Peyer's patch (tissue), 4 donors: ENCODE measurements around the gene LUZP2. TPM values are rescaled to one million over a fixed set of nuclear protein-coding genes. Genes with fewer than 3 reads are reported as not detected.
"Not testable (repeated sequence)": the region's sequence is repeated elsewhere in the genome, so short reads cannot be mapped to it uniquely, and the experiment has no call there.

Experiments
- DNase-seq, 3 donors: peaks; one replicate each; pipeline ENCODE4 v3.0.0-alpha.2; 2017 to 2019
- H3K27ac ChIP-seq, 4 donors: fragments of 200-600 bp; sonication (generic); one replicate each; pipeline ENCODE4 v1.5.1; 2016 to 2019
- H3K27me3 ChIP-seq, 2 donors: fragments of 200-600 bp; sonication (generic); one replicate each; pipeline ENCODE4 v1.5.1; 2019
- H3K36me3 ChIP-seq, 3 donors: fragments of 200-600 bp; sonication (generic); one replicate each; pipeline ENCODE4 v1.5.1; 2016 to 2019
- H3K4me1 ChIP-seq, 4 donors: fragments of 200-600 bp; sonication (generic); one replicate each; pipeline ENCODE4 v1.5.1; 2016 to 2019
- H3K4me3 ChIP-seq, 4 donors: fragments of 200-600 bp; sonication (generic); 1 replicate in 3 of 4; 2 replicates in 1 of 4; pipeline ENCODE4 v1.5.1; 2016 to 2019; ENCODE audit warnings: mild to moderate bottlenecking in 1 of 4
- H3K9me3 ChIP-seq, 4 donors: fragments of 200-600 bp; sonication (generic); one replicate each; pipeline ENCODE4 v1.5.1; 2016 to 2019; ENCODE audit warnings: mild to moderate bottlenecking in 1 of 4
- CTCF ChIP-seq, 6 experiments: fragments of 450-650 bp in 4 of 6; fragments of 200-600 bp in 2 of 6; sonication (generic) in 1 of 6; IDR thresholded peaks; one replicate each; pipeline ENCODE4 v1.5.1; 2017 to 2019; ENCODE audit warnings: antibody characterized with exemption in 6 of 6, mild to moderate bottlenecking in 3 of 6, moderate library complexity in 1 of 6
- POLR2A ChIP-seq, 2 donors: fragments of 450-650 bp; IDR thresholded peaks; one replicate each; pipeline ENCODE4 v1.5.1; 2017; ENCODE audit warnings: antibody characterized with exemption in 2 of 2, mild to moderate bottlenecking in 2 of 2, moderate library complexity in 2 of 2
- total RNA-seq, 4 donors: library from RNA; depleted of rRNA; stranded (reverse); fragments of >200 nt; gene quantifications; one replicate each; pipeline ENCODE4 v1.1.0, GENCODE V29; 2016

LUZP2 gene
- total RNA-seq, 4 donors from 2014 or later = 0.47 TPM; not detected in 3

DNA sequence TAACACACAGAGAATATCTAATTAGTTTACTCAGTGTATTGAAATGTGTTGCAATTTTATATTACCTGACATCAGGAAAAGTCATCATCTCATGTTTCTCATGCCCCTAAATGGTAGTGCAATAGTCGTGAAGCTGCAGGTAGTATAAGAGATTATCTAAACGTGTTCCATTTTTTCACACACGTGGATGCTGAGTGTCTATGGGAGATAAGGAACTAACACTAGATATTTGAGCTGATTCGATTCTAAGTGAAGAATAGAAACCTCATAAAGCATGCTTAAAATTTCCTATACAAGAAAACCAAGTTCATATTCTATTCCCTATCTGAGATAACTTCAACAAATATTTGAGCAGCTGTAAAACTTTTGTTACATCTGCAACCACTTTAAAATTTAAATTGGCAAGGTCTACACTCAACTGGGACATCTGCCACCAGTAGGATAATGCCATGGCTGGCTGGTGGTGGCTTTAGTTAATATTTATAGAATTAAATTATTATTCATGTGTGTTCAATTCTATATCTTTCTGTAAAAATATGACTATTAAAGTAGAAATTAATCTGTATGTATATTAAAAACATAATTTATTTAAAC is 388.8 kb downstream of the LUZP2 start:
- Histone ChIP-seq H3K36me3 (no peaks in the 10 kb centered on the region), H3K9me3 (no peaks in the 10 kb centered on the region), H3K4me1 (no peaks in the 10 kb centered on the region), H3K4me3 (no peak overlapping the region), H3K27me3 (no peaks in the 10 kb centered on the region), H3K27ac (no peak overlapping the region)
- no peak for DNase-seq
- TF ChIP-seq CTCF (IDR thresholded peaks at IDR 0.05) (no peak), POLR2A (IDR thresholded peaks at IDR 0.05) (no peak)

DNA sequence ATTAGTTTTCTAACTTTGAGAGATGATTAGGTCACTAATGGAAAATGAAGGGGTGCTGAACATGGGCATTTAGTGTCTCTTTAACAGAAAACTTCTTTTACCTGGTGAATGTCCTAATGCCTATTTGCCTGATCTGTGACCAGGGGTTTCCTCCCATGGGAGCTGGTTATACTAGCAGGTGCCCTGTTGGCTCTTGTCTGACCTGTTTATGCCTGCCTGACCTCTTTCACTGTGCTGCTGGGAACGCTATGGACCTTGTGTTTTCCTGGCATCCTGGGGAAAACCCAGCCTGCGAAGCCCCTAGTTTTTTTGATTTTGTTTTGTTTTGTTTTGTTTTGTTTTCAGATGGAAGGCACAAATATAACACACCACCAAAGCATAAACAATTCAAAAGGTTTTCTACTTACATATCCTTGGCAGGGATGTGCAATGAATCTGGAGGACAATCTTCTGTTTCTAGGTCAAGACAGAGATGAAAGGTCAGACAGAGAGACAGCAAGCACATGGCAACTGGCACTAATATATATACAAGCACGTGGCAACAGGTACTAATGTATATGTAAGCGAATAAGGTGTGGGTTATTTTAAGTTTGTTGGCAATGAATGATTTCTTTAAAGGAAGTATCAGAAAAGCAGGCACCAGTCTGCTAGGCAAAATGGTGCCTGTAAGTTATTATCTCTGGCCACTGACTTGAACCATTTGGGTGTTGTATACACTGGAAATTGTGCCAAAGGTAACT is 390.2 kb downstream of the LUZP2 start:
- no peaks in the 10 kb centered on the region for H3K4me1 ChIP-seq
- H3K9me3 ChIP-seq = no peaks in the 10 kb centered on the region
- H3K36me3 ChIP-seq = no peaks in the 10 kb centered on the region
- TF ChIP-seq CTCF (IDR thresholded peaks at IDR 0.05) = no peak
- no peak for TF ChIP-seq POLR2A (IDR thresholded peaks at IDR 0.05)
- H3K4me3 ChIP-seq = no peak overlapping the region
- H3K27me3 ChIP-seq = no peaks in the 10 kb centered on the region
- DNase-seq = no peak
- no peak overlapping the region for H3K27ac ChIP-seq

GRCh38 chr11:24890426-24890825 is 393.6 kb downstream of the LUZP2 start:
- TF ChIP-seq CTCF (IDR thresholded peaks at IDR 0.05) (no peak), POLR2A (IDR thresholded peaks at IDR 0.05) (no peak)
- Histone ChIP-seq H3K36me3 (no peaks in the 10 kb centered on the region), H3K27ac (no peak overlapping the region), H3K9me3 (no peaks in the 10 kb centered on the region), H3K4me3 (no peak overlapping the region), H3K27me3 (no peaks in the 10 kb centered on the region), H3K4me1 (no peaks in the 10 kb centered on the region)
- no peak for DNase-seq

GRCh38 chr11:24891845-24892492 is 395.1 kb downstream of the LUZP2 start:
- H3K9me3 ChIP-seq, H3K4me1 ChIP-seq, H3K27me3 ChIP-seq, DNase-seq, H3K27ac ChIP-seq, H3K4me3 ChIP-seq, H3K36me3 ChIP-seq: not testable (repeated sequence)

DNA sequence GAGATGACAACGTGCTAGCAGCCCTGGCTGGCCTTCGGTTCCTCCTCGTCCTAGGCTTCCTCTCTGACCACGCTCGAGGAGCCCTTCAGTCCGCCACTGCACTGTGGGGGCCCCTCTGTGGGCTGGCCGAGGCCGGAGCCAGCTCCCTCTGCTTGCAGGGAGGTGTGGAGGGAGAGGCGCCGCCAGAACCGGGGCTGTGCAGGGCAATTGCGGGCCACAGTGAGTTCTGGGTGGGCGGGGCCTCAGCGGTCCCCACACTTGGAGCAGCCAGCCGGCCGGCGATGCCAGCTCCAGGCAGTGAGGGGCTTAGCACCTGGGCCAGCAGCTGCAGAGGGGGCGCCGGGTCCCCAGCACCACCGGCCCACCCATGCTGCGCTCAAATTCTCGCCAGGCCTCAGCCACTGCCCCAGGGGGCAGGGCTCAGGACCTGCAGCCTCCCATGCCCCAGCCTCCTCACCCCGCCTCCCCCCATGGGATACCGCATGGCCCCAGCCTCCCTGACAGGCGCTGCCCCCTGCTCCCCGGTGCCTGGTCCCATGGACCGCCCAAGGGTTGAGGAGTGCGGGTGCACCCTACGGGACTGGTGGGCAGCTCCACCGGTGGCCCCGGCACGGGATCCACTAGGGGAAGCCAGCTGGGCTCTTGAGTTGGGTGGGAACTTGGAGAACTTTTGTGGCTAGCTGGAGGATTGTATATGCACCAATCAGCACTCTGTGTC is 399.4 kb downstream of the LUZP2 start:
- no peak overlapping the region for H3K4me3 ChIP-seq
- TF ChIP-seq POLR2A (IDR thresholded peaks at IDR 0.05) = no peak
- TF ChIP-seq CTCF (IDR thresholded peaks at IDR 0.05) = no peak
- H3K36me3 ChIP-seq = no peaks in the 10 kb centered on the region
- H3K4me1 ChIP-seq = no peaks in the 10 kb centered on the region
- peak in 1 of 3 donors; percentile 46 for DNase-seq
- H3K9me3 ChIP-seq = no peaks in the 10 kb centered on the region
- H3K27ac ChIP-seq = no peak overlapping the region
- no peaks in the 10 kb centered on the region for H3K27me3 ChIP-seq

DNA sequence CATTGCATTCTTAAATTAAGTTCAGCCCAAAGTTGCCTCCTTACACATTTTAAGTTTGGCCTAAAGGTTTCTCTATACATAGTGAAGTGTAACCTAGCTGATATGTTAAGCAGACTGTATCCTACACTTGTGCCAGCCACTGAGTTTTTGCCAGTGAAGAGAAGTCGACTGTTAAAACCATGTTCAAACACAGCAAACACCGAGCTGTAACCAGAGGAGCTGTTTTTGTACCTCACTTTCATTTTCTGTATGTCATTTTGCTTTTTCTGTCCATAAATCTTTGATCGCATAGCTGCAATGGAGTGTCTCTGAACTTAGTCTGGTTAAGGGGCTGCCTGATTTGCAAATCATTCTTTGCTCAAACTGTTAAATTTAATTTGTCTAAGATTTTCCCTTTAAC is 403.7 kb downstream of the LUZP2 start:
- DNase-seq = no peak

More for the DNA sequence above, 403.7 kb downstream of the LUZP2 start:
- H3K36me3 ChIP-seq = no peaks in the 10 kb centered on the region
- no peak overlapping the region for H3K27ac ChIP-seq
- no peaks in the 10 kb centered on the region for H3K27me3 ChIP-seq
- H3K4me3 ChIP-seq = no peak overlapping the region
- H3K9me3 ChIP-seq = no peaks in the 10 kb centered on the region
- no peaks in the 10 kb centered on the region for H3K4me1 ChIP-seq
- TF ChIP-seq CTCF (IDR thresholded peaks at IDR 0.05) = no peak
